Body of pancreas (tissue), 4 donors: ENCODE measurements around the gene MCF2L2.

ENCODE experiments used
- POLR2A ChIP-seq, 3 donors: fragments of 450-650 bp; IDR thresholded peaks; one replicate each; pipeline ENCODE4 v1.6.1; 2016; ENCODE audit warnings: antibody characterized with exemption in 3 of 3, mild to moderate bottlenecking in 2 of 3
- TF ChIP-seq, protein P1 (sequence below), 7 experiments: fragments of 450-650 bp in 4 of 7; fragments of 200-600 bp in 3 of 7; sonication (generic) in 3 of 7; IDR thresholded peaks; one replicate each; pipeline ENCODE4 v1.5.1; 2016 to 2019; ENCODE audit warnings: antibody characterized with exemption in 7 of 7

DNA sequence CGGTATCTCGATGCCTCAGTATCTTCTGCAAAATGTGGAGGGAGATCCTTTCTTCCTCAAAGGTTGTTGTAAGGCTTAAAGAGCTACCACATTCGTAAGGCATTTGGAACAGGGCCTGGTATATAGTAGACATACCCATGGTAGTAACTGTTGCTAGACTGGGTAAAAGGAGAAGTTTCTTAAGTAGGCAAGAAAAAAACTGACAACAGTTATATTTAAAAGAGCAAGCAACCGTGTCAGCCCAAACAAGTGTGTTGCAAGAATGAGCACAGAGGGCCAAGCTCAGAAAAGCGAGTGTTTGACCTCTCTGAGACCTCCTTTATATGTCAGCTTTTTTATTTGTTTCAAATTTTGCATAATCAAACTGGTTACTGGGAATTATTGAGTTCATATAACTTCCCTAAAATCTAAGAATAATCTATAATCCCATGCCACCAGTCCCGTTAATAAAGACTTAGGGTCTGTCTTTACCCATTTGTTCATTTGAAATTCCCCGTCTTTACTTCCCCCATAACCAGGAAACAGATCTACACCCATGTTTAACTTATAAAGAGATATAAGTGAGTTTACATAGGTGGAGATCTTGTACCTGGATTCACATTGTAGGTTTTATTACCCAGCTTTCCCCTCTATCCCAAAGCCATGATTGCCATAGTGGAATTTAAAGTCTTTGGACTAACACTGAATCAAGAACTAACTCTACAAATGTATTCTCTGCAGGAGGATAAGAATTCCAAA lies 168.1 kb downstream of the MCF2L2 start:
- peak in 1 of 3 donors; percentile 22 for TF ChIP-seq POLR2A (IDR thresholded peaks at IDR 0.05)
- TF ChIP-seq, protein P1, sequence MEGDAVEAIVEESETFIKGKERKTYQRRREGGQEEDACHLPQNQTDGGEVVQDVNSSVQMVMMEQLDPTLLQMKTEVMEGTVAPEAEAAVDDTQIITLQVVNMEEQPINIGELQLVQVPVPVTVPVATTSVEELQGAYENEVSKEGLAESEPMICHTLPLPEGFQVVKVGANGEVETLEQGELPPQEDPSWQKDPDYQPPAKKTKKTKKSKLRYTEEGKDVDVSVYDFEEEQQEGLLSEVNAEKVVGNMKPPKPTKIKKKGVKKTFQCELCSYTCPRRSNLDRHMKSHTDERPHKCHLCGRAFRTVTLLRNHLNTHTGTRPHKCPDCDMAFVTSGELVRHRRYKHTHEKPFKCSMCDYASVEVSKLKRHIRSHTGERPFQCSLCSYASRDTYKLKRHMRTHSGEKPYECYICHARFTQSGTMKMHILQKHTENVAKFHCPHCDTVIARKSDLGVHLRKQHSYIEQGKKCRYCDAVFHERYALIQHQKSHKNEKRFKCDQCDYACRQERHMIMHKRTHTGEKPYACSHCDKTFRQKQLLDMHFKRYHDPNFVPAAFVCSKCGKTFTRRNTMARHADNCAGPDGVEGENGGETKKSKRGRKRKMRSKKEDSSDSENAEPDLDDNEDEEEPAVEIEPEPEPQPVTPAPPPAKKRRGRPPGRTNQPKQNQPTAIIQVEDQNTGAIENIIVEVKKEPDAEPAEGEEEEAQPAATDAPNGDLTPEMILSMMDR (IDR thresholded peaks at IDR 0.05): no peak
